ENCODE measurements around the gene RCOR2.

The RCOR2 gene

GRCh38 chr11:63944987-63945386 is 28.0 kb upstream of the RCOR2 start:
- TF ChIP-seq CTCF (IDR thresholded peaks at IDR 0.05), result no peak

GRCh38 chr11:63942803-63943202 is 25.8 kb upstream of the RCOR2 start:
- no peak for TF ChIP-seq CTCF (IDR thresholded peaks at IDR 0.05)

GRCh38 chr11:63941901-63942300 is 24.9 kb upstream of the RCOR2 start:
- TF ChIP-seq CTCF (IDR thresholded peaks at IDR 0.05), result no peak

- TF ChIP-seq CTCF (IDR thresholded peaks at IDR 0.05), result no peak
Observed at GRCh38 chr11:63940786-63941185, 23.8 kb upstream of the RCOR2 start.

DNA sequence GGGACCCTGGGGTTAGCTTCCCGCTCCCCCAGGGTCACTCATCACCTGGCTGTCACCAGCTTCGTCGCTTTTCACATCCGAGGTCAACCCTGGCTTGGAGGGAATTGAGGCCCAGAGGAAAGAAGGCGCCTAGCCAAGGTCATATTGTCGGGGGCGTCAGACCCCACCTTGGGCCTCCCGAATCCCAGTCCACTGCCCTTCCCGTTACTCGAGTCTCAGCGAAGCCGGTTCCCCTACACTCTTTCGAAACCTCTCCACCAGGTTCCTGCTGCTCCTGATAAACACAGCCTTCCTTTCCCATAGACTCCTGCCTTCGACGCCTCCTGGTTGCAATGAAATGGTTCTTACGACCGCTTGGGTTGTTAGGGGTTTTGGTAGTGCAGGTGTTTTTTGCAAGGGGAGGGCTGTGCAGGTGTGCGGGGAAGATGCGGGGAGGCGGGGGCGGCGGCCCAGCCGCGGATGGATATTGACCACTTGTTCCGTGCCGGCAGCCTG is 22.5 kb upstream of the RCOR2 start:
- TF ChIP-seq CTCF (IDR thresholded peaks at IDR 0.05), result no peak

GRCh38 chr11:63938479-63939396 is 21.8 kb upstream of the RCOR2 start, which contains the start of gene NAA40:
NAA40 (plus strand) TSS chr11:63939002; CDS start chr11:63939097, 95 bp downstream.
- no peak for TF ChIP-seq CTCF (IDR thresholded peaks at IDR 0.05)

GRCh38 chr11:63937713-63938478 is 20.9 kb upstream of the RCOR2 start:
- no peak for TF ChIP-seq CTCF (IDR thresholded peaks at IDR 0.05)
